22Rv1 (cell line): Measurements from ENCODE around the gene ABCA13.

Source experiments
- CTCF ChIP-seq: fragments of 450-650 bp; IDR thresholded peaks from 2 replicates; pipeline ENCODE4 v1.5.1; 2017; ENCODE audit warnings: mild to moderate bottlenecking
- ZFX ChIP-seq: fragments of 450-650 bp; IDR thresholded peaks from 2 replicates; pipeline ENCODE4 v1.6.1; 2017; ENCODE audit warnings: antibody characterized with exemption, borderline replicate concordance

GRCh38 chr7:48274662-48275061 is 103.4 kb downstream of the ABCA13 start:
- no peak for TF ChIP-seq CTCF
- no peak for TF ChIP-seq ZFX
